ENCODE results near the gene NSD2.
"Not testable (repeated sequence)": the region's sequence is repeated elsewhere in the genome, so short reads cannot be mapped to it uniquely, and the experiment has no call there.

NSD2 gene

DNA sequence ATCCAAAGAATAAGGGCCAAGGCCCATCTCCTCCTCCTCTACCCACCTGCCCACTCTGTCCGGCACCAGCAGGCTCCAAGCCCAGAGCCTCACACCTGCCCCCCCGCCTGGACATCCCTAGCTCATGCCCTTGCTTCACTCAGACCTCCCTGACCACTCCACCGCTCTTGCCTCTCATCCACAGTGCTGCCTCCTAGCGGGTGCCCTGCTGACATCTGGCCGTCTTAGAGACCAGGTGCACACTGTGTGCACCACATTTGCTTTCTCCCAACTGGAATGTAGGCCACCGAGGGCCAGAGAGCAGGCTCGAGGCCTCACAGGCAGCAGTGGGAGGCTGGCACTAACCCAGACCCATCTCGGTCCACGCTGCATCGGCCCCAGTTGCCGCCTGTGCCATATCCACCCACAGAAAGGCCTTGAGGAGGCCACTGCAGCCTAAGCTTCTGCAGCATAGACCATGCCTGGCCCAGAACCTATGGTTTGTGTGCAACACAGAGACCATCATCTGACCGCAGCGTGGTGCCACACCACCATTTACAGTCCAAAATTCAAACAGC lies 28.8 kb upstream of the NSD2 start:
- TF ChIP-seq, protein P1, sequence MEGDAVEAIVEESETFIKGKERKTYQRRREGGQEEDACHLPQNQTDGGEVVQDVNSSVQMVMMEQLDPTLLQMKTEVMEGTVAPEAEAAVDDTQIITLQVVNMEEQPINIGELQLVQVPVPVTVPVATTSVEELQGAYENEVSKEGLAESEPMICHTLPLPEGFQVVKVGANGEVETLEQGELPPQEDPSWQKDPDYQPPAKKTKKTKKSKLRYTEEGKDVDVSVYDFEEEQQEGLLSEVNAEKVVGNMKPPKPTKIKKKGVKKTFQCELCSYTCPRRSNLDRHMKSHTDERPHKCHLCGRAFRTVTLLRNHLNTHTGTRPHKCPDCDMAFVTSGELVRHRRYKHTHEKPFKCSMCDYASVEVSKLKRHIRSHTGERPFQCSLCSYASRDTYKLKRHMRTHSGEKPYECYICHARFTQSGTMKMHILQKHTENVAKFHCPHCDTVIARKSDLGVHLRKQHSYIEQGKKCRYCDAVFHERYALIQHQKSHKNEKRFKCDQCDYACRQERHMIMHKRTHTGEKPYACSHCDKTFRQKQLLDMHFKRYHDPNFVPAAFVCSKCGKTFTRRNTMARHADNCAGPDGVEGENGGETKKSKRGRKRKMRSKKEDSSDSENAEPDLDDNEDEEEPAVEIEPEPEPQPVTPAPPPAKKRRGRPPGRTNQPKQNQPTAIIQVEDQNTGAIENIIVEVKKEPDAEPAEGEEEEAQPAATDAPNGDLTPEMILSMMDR (IDR thresholded peaks at IDR 0.05; ENCODE audit: control insufficient read depth, extremely low read depth, insufficient read depth): no peak
- H3K4me3 ChIP-seq (ENCODE audit: low read depth, low read length): no peak overlapping the region
- DNase-seq (ENCODE audit: low read depth): no peak

DNA sequence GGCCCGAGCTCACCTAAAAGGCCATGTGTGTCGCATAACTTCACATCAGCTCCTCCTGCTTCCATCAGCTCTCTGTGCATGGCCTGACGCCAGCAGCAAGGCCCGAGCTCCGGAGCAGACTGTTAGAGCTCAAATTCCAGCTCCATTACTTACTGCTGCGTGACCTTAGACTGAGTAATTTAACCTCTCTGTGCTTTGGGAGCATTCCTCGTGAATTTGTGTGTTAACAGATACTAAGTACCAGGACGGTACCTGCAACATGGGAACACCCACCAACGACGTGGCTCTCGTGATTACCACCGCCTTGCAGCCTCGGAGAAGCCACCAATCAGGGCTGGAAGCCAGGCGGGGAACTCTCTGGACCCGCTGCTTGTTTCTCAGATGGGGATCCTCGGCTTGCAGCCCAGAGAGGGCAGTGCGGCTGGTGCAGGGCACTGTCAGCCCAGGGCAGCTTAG lies 28.2 kb upstream of the NSD2 start:
- no peak overlapping the region for H3K4me3 ChIP-seq (ENCODE audit: low read depth, low read length)
- no peak for DNase-seq (ENCODE audit: low read depth)
- TF ChIP-seq, protein P1 (IDR thresholded peaks at IDR 0.05; ENCODE audit: control insufficient read depth, extremely low read depth, insufficient read depth): no peak

DNA sequence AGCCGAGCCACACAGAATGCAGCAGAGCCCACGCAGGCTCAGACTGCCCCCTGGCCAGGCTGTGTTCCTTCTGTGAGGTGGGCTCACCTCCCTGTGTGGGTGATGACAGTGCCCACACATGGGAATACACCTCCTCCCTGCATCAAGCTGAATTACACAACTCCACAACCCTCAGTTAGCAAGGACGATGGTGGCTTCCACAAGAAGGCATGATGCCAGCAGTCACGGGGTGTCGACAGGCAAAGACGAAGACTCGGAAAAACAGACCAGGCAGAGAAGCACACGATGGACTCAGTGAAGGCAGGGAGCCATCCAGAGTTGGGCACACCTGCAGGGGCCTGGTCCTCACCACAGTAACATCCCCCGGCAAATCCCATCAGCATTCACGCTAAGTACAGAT lies 27.3 kb upstream of the NSD2 start:
- no peak for DNase-seq (ENCODE audit: low read depth)
- TF ChIP-seq, protein P1 (IDR thresholded peaks at IDR 0.05; ENCODE audit: control insufficient read depth, extremely low read depth, insufficient read depth): no peak
- H3K4me3 ChIP-seq (ENCODE audit: low read depth, low read length): no peak overlapping the region

DNA sequence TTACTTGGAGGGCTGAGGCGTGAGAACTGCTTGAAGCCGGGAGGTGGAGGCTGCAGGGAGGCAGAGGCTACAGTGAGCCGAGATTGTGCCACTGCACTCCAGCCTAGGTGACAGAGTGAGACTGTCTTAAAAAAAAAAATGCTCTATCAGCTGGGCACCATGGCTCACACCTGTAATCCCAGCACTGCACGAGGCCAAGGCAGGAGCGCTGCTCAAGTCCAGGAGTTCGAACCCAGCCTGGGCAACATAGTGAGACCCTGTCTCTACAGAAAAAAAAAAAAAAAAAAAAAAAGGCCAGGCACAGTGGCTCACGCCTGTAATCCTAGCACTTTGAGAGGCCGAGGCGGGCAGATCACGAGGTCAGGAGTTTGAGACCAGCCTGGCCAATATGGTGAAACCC lies 26.6 kb upstream of the NSD2 start:
- not testable (repeated sequence) for H3K4me3 ChIP-seq (ENCODE audit: low read depth, low read length); DNase-seq (ENCODE audit: low read depth)

DNA sequence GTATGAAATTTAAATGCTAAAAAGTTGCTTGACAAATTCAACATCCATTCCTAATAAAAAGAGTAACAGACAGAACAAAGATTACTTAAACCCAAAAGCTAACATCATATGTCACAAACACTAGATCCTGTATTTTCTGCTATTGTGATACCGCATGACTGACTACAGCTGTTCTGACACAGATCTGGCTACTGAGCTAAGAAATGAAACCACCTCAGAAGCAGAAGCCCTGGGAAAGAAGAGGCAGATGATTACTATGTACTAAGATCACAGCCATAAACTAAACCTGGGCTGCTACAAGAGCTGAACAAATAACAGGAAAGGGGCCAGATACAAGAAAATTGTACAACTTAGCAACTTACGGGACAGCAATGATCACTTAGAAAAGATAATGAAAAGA lies 24.6 kb upstream of the NSD2 start:
- no peak for DNase-seq (ENCODE audit: low read depth)
- H3K4me3 ChIP-seq (ENCODE audit: low read depth, low read length): no peak overlapping the region
- TF ChIP-seq, protein P1 (IDR thresholded peaks at IDR 0.05; ENCODE audit: control insufficient read depth, extremely low read depth, insufficient read depth): no peak

DNA sequence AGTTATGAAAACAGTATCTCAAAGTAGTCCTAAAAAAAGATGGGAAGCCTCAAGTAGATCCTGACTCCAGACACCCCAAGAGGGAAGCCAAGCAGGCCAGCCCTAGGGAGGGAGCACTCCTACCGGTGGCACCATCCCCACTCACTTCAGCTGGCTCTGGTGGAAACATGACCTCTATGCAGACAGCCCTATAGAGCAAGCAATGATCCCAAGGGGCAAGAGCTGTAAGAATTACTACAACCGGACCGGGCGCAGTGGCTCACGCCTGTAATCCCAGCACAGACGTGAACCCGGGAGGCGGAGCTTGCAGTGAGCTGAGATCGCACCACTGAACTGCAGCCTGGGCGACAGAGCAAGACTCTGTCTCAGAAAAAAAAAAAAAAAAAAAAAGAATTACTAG lies 20.9 kb upstream of the NSD2 start:
- no peak for DNase-seq (ENCODE audit: low read depth)
- TF ChIP-seq, protein P1 (IDR thresholded peaks at IDR 0.05; ENCODE audit: control insufficient read depth, extremely low read depth, insufficient read depth): no peak
- H3K4me3 ChIP-seq (ENCODE audit: low read depth, low read length): no peak overlapping the region

DNA sequence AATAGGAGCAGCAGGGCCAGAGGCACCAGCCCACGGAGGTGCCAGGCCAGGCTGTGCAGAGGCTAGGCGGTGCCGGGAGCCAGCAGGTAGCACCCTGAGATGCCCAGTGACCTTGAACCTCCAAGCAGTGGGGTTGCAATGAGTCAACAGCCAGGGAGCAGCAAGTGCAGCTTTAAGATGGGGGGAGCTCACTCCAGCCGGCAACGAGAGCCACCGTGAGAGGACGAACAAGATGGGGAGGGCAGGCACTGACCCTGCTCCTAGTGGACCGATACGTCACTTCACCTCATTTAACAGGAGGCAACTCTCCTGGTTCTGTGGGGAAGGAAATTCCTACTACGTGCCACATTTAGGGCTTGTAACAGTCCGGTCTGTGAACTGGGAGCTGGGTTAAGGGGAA lies 20.0 kb upstream of the NSD2 start:
- TF ChIP-seq, protein P1 (IDR thresholded peaks at IDR 0.05; ENCODE audit: control insufficient read depth, extremely low read depth, insufficient read depth): no peak
- no peak overlapping the region for H3K4me3 ChIP-seq (ENCODE audit: low read depth, low read length)
- DNase-seq (ENCODE audit: low read depth): no peak
